Peyer's patch (tissue), 4 donors: Measurements from ENCODE around the gene TRMT112.

Experiments used
- CTCF ChIP-seq, 6 experiments: fragments of 450-650 bp in 4 of 6; fragments of 200-600 bp in 2 of 6; sonication (generic) in 1 of 6; IDR thresholded peaks; one replicate each; pipeline ENCODE4 v1.5.1; 2017 to 2019; ENCODE audit warnings: antibody characterized with exemption in 6 of 6, mild to moderate bottlenecking in 3 of 6, moderate library complexity in 1 of 6
- POLR2A ChIP-seq, 2 donors: fragments of 450-650 bp; IDR thresholded peaks; one replicate each; pipeline ENCODE4 v1.5.1; 2017; ENCODE audit warnings: antibody characterized with exemption in 2 of 2, mild to moderate bottlenecking in 2 of 2, moderate library complexity in 2 of 2

- TF ChIP-seq CTCF (IDR thresholded peaks at IDR 0.05) (no peak), POLR2A (IDR thresholded peaks at IDR 0.05) (no peak)
Measured at GRCh38 chr11:64268893-64269539, 48.3 kb downstream of the TRMT112 start.
